Measurements from ENCODE around the gene RTN4R.

Gene RTN4R

GRCh38 chr22:20242393-20243175 is 25.5 kb downstream of the RTN4R start:
- DNase-seq (ENCODE audit: low spot score) = peak; percentile 40

DNA sequence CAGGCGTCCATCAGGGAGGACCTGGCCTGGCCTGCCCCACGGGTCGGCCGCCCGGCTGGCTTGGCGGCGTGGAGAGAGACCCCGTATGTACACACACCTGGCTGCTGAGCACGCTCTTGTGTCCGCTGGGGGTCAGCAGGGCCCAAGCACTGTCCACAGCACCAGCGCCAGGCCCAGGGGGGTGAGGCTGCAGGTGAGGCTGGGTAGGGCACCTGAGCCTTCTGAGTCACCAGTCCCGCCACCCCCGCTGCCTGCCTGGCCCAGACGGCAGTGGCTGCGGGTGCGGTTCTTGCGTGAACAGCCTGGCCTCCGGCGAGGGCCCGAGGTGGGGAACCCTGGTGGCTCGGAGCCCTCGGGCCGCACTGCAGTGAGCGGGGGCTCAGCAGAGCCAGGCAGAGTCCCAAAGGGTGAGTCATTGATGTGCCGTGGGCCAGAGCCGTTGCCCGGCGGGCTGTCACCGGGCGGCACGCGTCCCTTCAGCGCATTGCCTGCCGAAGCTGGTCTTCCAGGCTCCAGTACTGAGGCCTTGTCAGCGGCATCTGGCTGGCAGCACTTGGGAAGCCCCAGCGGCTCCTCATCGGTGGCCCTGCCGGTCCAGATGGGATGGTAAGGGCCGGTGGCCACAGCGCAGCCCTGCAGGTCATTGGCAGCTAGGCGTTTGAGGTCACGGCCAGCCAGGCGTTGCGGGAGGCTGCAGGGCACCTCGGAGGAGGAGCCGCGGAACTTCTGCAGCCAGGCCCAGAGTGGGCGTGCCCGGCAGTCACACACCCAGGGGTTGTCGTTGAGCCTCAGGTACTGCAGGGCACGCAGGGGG is 26.3 kb downstream of the RTN4R start:
- no peak for DNase-seq (ENCODE audit: low spot score)

DNA sequence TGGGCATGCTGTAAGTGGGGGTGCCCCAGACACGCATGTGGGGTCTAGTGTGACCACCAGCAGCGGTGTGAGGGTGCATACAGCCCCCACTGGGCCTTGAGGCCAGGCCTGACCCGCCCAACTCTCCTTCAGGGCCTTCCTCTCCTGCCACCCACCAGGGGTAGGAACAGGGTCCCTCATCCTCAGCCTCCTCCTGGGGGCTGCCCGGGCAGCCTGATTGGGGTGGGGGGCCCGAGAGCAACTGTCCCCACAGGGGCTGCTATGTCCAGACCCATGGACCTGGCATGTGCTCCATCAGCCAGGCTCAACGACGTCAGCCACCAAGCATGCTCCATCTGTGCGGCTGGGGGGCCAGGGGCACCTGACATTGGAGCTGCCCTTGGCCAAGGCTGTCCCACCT is 27.2 kb downstream of the RTN4R start:
- no peak for DNase-seq (ENCODE audit: low spot score)

DNA sequence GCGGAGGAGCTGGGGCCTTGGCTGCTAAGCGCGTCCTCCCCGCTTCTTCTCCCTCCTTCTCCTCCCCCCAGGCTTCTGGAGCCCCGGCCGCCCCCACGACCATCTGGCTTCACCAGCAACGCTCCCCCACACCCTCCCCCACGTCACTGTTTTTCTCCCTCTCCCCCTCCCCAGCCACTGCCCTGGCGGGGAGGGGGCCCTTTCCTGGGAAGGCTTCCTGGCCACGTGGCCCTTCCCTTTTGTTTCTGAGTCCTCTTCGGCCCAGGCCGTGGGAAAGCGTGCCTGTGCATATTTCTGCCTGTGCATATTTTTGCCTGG is 27.7 kb downstream of the RTN4R start:
- no peak for DNase-seq (ENCODE audit: low spot score)

- DNase-seq (ENCODE audit: low spot score) = no peak
Measured at GRCh38 chr22:20239676-20240446, 28.3 kb downstream of the RTN4R start.

- DNase-seq (ENCODE audit: low spot score) = no peak
Measured at GRCh38 chr22:20238901-20239675, 29.0 kb downstream of the RTN4R start.

DNA sequence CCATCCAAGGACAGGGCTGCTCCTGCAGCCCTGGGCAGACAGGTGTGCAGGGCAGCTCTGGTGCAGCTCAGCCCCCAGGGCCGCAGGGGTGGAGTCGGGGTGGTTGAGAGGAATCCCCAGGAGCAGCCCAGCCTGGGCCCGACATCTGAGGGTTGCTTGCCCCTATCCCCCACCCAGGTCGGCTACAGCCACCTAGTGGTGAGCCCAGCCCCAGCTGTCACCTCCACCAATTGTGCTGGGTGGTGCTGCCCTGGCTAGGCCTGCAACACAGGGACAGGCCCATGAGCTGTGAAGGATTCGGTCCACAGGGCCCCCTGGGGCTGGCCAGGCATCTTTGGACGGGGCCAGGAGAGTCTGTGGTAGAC is 29.6 kb downstream of the RTN4R start:
- peak; percentile 55 for DNase-seq (ENCODE audit: low spot score)

DNA sequence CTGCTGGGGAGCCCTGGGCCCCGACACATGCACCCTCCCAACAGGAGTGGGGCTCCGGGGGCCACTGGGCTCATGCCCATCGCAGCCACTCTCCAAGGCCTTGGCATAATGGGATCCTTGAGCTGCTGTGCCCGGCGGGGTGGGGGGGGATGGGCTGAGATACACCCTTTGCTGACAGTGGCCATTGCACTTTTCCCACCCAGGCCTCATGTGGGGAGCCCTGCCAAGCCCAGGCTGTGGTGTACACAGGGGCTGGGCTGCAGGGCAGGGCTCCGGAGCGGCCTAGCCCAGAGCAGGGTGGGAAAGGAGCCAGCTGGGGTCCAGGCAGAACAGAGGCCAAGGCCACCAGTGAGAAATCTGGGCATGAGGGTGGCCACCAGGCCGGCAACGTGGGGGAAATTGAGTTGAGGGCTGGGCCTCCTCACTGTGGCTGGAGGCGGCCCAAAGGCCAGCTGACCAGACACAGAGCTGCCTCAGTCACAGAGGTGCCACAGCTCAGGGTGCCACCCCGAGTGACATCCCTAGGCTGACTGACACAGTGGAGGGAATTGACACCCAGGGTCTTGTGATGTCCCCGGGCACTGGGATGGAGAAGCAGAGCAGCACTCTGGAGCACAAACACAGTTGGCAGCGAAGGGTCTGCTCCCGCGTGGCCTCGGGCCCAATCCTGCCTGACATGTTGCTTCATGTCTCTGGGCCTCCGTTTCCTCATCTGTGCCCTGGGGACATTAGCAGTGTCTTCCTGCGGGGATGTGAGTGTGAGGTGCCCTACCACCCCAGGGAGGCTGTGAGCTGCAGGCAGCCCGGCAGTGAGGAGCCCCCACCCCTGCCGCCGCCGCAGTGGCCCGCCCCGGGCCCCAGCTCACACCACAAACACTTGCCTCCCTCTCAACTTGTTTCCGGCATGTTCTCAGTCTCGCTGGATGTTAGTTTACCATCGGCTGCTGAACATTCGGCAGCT is 30.4 kb downstream of the RTN4R start:
- peak; percentile 64 for DNase-seq (ENCODE audit: low spot score)

DNA sequence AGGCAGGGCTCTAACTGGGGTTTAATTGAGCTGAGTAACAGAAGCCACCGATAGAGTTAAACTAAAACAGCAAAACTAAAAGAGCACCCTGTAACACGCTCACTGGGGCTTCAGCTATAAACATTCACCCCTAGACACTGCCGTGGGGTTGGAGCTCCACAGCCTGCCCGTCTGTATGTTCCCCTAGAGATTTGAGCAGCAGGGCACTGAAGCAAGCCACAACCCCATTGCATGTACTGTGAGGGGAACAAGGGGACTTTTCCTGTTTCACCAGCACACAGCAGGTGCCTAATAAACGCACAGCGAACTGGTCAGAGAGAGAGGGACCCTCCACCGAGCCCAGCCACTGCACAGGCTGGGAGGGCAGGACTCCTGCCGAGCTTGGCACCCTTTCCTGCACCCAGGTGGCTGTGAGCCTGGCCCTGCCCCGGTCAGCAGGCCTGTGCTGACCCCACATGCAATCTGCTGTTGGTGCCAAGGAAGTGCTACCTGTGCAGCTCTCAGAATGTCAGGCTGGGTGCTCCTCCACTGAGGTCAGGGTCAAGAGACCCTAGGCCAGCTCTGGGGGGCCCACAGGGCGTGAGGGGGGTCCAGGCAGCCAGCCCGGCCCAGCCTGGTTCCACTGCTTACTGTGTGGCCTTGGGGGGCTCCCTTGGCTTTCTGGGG is 31.9 kb downstream of the RTN4R start:
- no peak for DNase-seq (ENCODE audit: low spot score)

- no peak for DNase-seq (ENCODE audit: low spot score)
Measured at GRCh38 chr22:20235389-20235991, 32.6 kb downstream of the RTN4R start.

DNA sequence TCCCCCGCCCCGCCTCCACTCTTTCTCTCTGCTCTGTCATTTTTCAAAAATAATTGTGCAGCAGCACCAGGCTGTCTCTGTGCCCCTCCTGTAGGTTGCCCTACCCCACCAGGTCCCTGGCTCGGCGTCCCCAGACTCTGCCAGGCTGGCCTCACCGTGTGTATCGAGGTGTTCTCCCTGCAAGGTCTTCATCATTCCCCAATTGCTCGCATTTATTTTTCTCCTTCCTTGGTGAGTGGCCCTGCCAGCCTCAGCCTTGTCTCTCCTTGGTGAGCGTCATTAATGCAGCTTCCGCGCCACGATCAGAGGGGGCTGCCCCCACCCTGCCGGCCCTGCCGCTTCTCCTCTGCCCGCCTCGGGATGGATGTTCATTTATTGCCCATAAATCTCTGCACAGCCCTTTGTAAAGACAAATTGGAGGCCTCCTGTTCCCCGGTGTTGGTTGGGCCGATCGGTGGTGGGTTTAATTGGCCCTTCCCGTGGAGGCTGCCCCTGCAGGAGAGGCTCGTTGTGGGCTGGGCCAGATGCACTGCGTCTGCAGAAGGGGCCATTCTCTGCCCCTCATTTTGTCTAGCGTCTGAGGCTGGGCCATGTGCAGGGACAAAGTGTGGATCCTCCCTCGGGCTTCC is 33.2 kb downstream of the RTN4R start:
- no peak for DNase-seq (ENCODE audit: low spot score)

GRCh38 chr22:20234314-20234682 is 33.8 kb downstream of the RTN4R start:
- DNase-seq (ENCODE audit: low spot score) = no peak

- no peak for DNase-seq (ENCODE audit: low spot score)
Measured at GRCh38 chr22:20233351-20234313, 34.5 kb downstream of the RTN4R start.

DNA sequence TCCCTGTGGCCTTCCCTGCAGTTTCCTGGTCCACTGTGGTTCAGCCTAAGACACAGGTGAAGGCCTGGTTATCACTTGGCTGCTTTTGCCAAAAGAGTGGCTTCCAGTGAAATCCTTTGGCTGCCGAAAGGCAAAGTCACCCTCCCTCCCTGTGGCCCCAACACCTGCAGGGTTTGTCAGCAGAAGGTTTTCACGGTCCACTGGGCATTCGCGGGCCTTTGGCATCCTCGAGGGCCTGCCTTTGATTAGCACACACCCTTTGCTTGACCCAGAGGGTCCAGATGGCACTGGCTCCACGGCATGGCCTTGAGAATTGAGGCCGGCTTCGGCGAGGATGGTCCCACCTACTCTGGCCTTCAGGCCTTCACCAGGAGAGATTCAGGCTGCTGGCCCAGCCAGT is 35.3 kb downstream of the RTN4R start:
- no peak for DNase-seq (ENCODE audit: low spot score)

DNA sequence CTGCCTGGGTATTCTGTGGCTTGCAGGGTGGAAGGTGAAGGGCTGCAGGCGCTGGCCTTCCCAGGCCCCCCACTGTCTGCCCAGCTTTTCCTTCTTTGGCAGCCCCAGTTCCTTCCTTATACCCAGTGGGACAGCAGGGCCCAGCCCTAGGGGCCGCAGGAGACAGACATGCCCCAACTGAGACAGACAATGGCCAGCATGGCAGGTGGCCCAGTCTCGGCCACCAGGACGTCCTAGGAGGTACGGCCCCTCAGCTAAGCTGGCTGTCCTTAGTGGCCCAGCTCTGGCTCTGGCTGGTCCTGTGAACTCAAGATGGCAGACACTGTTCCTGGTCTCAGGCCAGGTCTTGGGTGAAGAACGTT is 35.9 kb downstream of the RTN4R start:
- no peak for DNase-seq (ENCODE audit: low spot score)

DNA sequence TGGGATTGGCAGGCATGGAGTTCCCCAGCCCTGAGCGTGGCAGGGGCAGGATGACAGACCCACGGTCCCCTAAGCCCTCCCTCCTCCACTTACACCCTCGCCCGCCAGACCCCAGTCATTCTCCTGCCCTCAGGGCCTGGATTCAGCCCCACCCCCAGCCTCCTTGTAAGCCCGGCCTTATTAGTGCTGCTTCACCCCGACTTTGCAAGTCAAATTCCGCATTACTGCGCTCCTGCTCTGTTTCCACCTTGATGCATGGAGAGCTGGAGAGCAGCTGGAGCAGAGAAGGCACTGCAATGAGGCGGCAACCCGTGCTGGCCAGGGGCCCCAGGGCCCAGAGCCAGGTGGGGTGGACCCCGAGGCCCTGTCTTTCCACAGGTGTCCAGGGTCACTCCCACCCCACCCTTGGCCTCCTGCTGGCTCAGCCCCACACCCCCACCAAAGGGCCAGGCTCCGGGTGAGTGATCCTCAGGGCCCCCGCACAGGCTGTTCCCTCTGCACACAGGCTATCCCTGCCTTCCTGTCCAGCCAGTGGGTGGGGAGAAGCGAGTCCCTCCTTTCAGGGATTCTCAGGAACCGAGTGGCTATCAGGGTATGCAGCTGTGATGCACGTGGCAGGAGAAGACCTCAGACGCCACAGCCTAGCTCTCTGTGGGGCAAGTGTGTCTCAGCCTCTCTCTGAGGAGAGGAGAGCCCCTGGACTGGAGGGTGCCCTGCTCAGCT is 36.4 kb downstream of the RTN4R start:
- DNase-seq (ENCODE audit: low spot score) = no peak

DNA sequence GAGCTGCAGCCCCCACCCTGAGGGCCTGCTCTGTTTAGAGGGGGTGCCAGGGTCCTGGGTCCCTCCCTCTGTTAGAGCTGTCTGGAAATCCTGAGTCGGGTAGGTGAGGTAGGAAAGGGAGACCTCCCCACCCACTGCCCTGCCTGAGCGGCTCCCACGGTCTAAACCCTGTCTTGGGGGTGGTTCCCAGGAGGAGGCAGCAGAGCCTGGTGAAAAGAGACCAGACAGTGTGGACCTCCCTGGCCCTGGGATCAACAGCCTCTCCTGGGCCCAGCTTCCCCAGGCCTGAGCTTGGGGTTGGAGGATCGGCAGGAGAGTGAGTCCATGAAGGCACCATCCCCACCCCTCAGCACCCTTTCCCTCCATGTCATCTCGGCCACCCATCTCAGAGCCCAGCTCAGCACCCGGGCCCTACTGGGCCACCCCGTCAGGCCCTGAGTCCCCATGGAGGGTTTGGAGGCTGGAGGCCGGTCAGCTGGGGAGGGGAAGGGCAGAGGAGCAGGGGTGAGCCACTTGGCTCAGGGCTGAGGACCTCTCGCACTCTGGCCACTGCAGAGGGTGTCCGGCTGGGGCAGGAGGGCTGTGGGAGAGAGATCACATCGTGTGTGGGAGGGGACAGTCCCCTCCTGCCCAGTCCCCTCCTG is 37.2 kb downstream of the RTN4R start:
- DNase-seq (ENCODE audit: low spot score) = no peak

Measured in CD4-positive, alpha-beta T cell treated with Interleukin-6 at 100 ng/mL for 8 hours (primary cell).